GM23338 (cell line): ENCODE data around the gene SPRED2. TPM values are rescaled to one million over a fixed set of nuclear protein-coding genes. Genes with fewer than 3 reads are reported as not detected.
A peak's percentile ranks its signal among the peaks of the same experiment; 100 is the strongest.

Experiments used
- ATAC-seq: fragments of 200-7000 bp; cut with Tn5 transposase; 3 replicates; pipeline ENCODE4 v1.9.1; 2020
- DNase-seq: peaks from one replicate; pipeline ENCODE4 v3.0.0-alpha.2; 2015; ENCODE audit warnings: low spot score
- H2AFZ ChIP-seq: fragments of 200-600 bp; sonication (generic); 2 replicates; pipeline ENCODE4 v1.8.0; 2016; ENCODE audit warnings: antibody characterized with exemption, mild to moderate bottlenecking, moderate library complexity
- H3F3A ChIP-seq: fragments of 200-600 bp; sonication (generic); replicated peaks from 2 replicates; pipeline ENCODE4 v1.8.0; 2017; ENCODE audit warnings: antibody characterized with exemption, mixed run types, low read depth
- H3K27ac ChIP-seq: fragments of 200-600 bp; sonication (generic); 2 replicates; pipeline ENCODE4 v1.6.1; 2016; ENCODE audit warnings: low read depth
- H3K27me3 ChIP-seq: fragments of 200-600 bp; sonication (generic); 2 replicates; pipeline ENCODE4 v1.8.0; 2016; ENCODE audit warnings: mild to moderate bottlenecking, mixed run types, moderate library complexity; ENCODE audit not compliant: insufficient read depth
- H3K36me3 ChIP-seq: fragments of 200-600 bp; sonication (generic); 2 replicates; pipeline ENCODE4 v1.8.0; 2016; ENCODE audit warnings: mild to moderate bottlenecking; ENCODE audit not compliant: insufficient read depth
- H3K4me1 ChIP-seq: fragments of 200-600 bp; sonication (generic); 2 replicates; pipeline ENCODE4 v1.8.0; 2016; ENCODE audit warnings: mild to moderate bottlenecking, moderate library complexity; ENCODE audit not compliant: insufficient read depth
- H3K4me2 ChIP-seq: fragments of 200-600 bp; sonication (generic); 2 replicates; pipeline ENCODE4 v1.7.1; 2017; ENCODE audit warnings: mixed run types
- H3K4me3 ChIP-seq: fragments of 200-600 bp; sonication (generic); 2 replicates; pipeline ENCODE4 v1.6.1; 2016; ENCODE audit warnings: mixed run types
- H3K79me2 ChIP-seq: fragments of 200-600 bp; sonication (generic); replicated peaks from 2 replicates; pipeline ENCODE4 v1.8.0; 2017; ENCODE audit warnings: mild to moderate bottlenecking; ENCODE audit not compliant: insufficient read depth
- H3K9me2 ChIP-seq: fragments of 200-600 bp; sonication (generic); 2 replicates; pipeline ENCODE4 v1.8.0; 2017; ENCODE audit not compliant: insufficient read depth
- H4K20me1 ChIP-seq: fragments of 200-600 bp; sonication (generic); replicated peaks from 2 replicates; pipeline ENCODE4 v1.8.0; 2017; ENCODE audit warnings: mild to moderate bottlenecking; ENCODE audit not compliant: insufficient read depth
- H3K27ac Mint-ChIP-seq: 2 replicates; pipeline ENCODE4 v1.8.0; 2020; ENCODE audit warnings: inconsistent platforms, mild to moderate bottlenecking, moderate library complexity, mixed read lengths
- H3K27me3 Mint-ChIP-seq: 3 replicates; pipeline ENCODE4 v1.8.0; 2022; ENCODE audit warnings: low read depth, mild to moderate bottlenecking, moderate library complexity, mixed read lengths, inconsistent platforms; ENCODE audit not compliant: insufficient read depth, poor library complexity
- H3K36me3 Mint-ChIP-seq: 3 replicates; pipeline ENCODE4 v1.8.0; 2021; ENCODE audit warnings: low read depth, mild to moderate bottlenecking, inconsistent platforms, moderate library complexity, mixed read lengths
- H3K4me1 Mint-ChIP-seq: 3 replicates; pipeline ENCODE4 v1.8.0; 2020; ENCODE audit warnings: mild to moderate bottlenecking, inconsistent platforms, mixed read lengths
- H3K4me3 Mint-ChIP-seq: 3 replicates; pipeline ENCODE4 v1.8.0; 2021; ENCODE audit warnings: moderate library complexity, mild to moderate bottlenecking, inconsistent platforms, mixed read lengths
- H3K9me3 Mint-ChIP-seq: 3 replicates; pipeline ENCODE4 v1.8.0; 2020; ENCODE audit warnings: moderate library complexity, mild to moderate bottlenecking, inconsistent platforms, mixed read lengths
- CREB1 ChIP-seq: fragments of 250-450 bp; sonication (Bioruptor Pico); IDR thresholded peaks from 2 replicates; pipeline ENCODE4 v1.5.0; 2020; ENCODE audit warnings: low read depth, mild to moderate bottlenecking, moderate library complexity
- EZH2 ChIP-seq: fragments of 200-600 bp; sonication (generic); IDR thresholded peaks from one replicate; pipeline ENCODE4 v1.8.0; 2017; ENCODE audit warnings: antibody characterized with exemption, mild to moderate bottlenecking, low read depth; ENCODE audit not compliant: unreplicated experiment
- JUNB ChIP-seq: IDR thresholded peaks from one replicate; pipeline ENCODE4 v1.6.1; 2016; ENCODE audit warnings: antibody characterized with exemption; ENCODE audit not compliant: unreplicated experiment
- NANOG ChIP-seq: IDR thresholded peaks from 2 replicates; pipeline ENCODE4 v1.6.1; 2016; ENCODE audit warnings: antibody characterized with exemption, borderline replicate concordance
- ZNF331 ChIP-seq: fragments of 250-450 bp; sonication (Bioruptor Pico); IDR thresholded peaks from 2 replicates; pipeline ENCODE4 v1.5.0; 2020; ENCODE audit warnings: low read depth, mild to moderate bottlenecking, moderate library complexity
- polyA plus RNA-seq: library from polyadenylated mRNA; unstranded; fragments of >200 nt; fragmentation: Nextera tagmentation; extraction: Ambion mirVana; gene quantifications from 2 replicates; pipeline ENCODE4 v1.2.1, GENCODE V29; 2016
- total RNA-seq: library from RNA; depleted of rRNA; stranded (reverse); fragments of >200 nt; shearing (Covaris generic); gene quantifications from 2 replicates; pipeline ENCODE4 v1.2.3, GENCODE V29; 2014
- TF ChIP-seq, protein P1 (sequence below): fragments of 250-450 bp; sonication (Bioruptor Pico); IDR thresholded peaks from 2 replicates; pipeline ENCODE4 v1.5.0; 2020; ENCODE audit warnings: mild to moderate bottlenecking, moderate library complexity
- TF ChIP-seq, protein P2 (sequence below): IDR thresholded peaks from 2 replicates; pipeline ENCODE4 v1.6.1; 2016; ENCODE audit warnings: antibody characterized with exemption
- TF ChIP-seq, protein P3 (sequence below), 2 experiments: fragments of 200-600 bp in 1 of 2; sonication (generic) in 1 of 2; conservative IDR thresholded peaks; 2 replicates each; pipeline versions ENCODE4 v1.5.1 to v1.6.1; 2016 to 2017; ENCODE audit warnings: antibody characterized with exemption in 2 of 2, low read depth in 2 of 2, mild to moderate bottlenecking in 2 of 2, moderate library complexity in 1 of 2

The SPRED2 gene
- total and polyA plus RNA-seq, 2 experiments from 2014 or later, result 8.7 to 13.0 TPM

DNA sequence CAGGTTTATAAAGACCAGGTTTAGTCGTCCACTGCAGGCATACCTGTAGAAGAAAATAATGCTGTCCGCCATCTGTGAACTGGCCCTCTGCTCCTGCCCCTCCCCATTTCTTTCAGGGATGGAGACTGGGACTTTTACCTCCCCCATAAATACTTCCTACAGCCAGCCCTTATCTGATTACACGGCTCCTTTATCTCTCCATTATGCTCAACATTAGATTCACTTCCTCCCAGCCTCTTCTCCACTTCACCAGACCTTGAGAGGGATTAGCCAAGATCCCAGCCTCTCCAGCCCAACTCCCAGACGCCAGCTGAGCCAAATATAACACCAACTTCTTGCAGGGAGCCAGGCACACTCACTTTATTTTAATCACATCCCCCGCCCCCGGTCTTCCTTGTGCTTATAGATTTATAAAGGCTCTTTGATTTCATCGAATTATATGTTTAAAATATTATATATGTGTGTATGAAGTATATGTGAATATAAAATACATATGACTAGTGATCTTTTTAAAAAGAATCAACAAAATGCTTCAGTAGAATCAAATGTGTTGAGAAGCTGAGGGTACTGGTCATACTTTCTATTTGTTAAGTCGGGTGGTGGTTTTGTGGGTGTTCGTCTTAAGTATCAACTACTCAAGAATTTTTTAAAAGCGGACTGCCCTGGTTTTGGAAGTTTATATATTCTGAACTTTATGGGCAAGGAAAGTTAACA is 81.0 kb downstream of the SPRED2 start (continued):
- TF ChIP-seq, protein P1, sequence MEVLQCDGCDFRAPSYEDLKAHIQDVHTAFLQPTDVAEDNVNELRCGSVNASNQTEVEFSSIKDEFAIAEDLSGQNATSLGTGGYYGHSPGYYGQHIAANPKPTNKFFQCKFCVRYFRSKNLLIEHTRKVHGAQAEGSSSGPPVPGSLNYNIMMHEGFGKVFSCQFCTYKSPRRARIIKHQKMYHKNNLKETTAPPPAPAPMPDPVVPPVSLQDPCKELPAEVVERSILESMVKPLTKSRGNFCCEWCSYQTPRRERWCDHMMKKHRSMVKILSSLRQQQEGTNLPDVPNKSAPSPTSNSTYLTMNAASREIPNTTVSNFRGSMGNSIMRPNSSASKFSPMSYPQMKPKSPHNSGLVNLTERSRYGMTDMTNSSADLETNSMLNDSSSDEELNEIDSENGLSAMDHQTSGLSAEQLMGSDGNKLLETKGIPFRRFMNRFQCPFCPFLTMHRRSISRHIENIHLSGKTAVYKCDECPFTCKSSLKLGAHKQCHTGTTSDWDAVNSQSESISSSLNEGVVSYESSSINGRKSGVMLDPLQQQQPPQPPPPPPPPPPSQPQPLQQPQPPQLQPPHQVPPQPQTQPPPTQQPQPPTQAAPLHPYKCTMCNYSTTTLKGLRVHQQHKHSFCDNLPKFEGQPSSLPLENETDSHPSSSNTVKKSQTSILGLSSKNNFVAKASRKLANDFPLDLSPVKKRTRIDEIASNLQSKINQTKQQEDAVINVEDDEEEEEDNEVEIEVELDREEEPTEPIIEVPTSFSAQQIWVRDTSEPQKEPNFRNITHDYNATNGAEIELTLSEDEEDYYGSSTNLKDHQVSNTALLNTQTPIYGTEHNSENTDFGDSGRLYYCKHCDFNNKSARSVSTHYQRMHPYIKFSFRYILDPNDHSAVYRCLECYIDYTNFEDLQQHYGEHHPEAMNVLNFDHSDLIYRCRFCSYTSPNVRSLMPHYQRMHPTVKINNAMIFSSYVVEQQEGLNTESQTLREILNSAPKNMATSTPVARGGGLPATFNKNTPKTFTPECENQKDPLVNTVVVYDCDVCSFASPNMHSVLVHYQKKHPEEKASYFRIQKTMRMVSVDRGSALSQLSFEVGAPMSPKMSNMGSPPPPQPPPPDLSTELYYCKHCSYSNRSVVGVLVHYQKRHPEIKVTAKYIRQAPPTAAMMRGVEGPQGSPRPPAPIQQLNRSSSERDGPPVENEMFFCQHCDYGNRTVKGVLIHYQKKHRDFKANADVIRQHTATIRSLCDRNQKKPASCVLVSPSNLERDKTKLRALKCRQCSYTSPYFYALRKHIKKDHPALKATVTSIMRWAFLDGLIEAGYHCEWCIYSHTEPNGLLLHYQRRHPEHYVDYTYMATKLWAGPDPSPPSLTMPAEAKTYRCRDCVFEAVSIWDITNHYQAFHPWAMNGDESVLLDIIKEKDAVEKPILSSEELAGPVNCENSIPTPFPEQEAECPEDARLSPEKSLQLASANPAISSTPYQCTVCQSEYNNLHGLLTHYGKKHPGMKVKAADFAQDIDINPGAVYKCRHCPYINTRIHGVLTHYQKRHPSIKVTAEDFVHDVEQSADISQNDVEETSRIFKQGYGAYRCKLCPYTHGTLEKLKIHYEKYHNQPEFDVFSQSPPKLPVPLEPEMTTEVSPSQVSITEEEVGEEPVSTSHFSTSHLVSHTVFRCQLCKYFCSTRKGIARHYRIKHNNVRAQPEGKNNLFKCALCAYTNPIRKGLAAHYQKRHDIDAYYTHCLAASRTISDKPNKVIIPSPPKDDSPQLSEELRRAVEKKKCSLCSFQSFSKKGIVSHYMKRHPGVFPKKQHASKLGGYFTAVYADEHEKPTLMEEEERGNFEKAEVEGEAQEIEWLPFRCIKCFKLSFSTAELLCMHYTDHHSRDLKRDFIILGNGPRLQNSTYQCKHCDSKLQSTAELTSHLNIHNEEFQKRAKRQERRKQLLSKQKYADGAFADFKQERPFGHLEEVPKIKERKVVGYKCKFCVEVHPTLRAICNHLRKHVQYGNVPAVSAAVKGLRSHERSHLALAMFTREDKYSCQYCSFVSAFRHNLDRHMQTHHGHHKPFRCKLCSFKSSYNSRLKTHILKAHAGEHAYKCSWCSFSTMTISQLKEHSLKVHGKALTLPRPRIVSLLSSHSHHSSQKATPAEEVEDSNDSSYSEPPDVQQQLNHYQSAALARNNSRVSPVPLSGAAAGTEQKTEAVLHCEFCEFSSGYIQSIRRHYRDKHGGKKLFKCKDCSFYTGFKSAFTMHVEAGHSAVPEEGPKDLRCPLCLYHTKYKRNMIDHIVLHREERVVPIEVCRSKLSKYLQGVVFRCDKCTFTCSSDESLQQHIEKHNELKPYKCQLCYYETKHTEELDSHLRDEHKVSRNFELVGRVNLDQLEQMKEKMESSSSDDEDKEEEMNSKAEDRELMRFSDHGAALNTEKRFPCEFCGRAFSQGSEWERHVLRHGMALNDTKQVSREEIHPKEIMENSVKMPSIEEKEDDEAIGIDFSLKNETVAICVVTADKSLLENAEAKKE (CRISPR knock-in tag), result no peak
- TF ChIP-seq CREB1 (CRISPR knock-in tag) (no peak), ZNF331 (CRISPR knock-in tag) (no peak), JUNB (no peak)
- TF ChIP-seq, protein P2, sequence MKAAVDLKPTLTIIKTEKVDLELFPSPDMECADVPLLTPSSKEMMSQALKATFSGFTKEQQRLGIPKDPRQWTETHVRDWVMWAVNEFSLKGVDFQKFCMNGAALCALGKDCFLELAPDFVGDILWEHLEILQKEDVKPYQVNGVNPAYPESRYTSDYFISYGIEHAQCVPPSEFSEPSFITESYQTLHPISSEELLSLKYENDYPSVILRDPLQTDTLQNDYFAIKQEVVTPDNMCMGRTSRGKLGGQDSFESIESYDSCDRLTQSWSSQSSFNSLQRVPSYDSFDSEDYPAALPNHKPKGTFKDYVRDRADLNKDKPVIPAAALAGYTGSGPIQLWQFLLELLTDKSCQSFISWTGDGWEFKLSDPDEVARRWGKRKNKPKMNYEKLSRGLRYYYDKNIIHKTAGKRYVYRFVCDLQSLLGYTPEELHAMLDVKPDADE, result no peak

DNA sequence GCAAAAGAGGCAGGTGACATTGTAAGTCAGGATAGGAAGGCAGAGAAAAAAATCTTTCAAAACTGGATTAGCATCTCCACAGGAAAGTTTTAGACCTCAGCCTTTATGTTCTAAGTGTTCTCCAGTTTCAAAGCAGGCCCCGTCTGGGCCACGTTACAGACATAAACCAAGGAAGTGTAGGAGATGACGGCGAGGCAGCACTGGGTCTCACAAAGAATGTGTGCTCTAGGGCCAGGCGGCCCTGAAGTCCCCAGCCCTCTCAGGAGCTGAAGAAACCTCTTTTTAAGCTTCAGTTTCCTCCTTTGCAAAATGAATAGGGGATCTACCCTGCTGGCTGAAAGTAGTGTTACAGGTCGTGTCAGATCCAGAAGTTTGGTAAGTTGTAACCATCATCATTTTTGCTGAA is 81.7 kb downstream of the SPRED2 start:
- ATAC-seq, result peak; percentile 81
- Mint-ChIP-seq H3K36me3 (no peaks in the 10 kb centered on the region; the same call in 2 of the 3 replicates), H3K27me3 (peaks cover 9% of the 10 kb centered on the region), H3K4me3 (peak overlapping the region; percentile 8; the same call in 1 of the 3 replicates), H3K4me1 (peaks cover 34% of the 10 kb centered on the region), H3K27ac (no peak overlapping the region; the same call in 1 of the 2 replicates), H3K9me3 (no peaks in the 10 kb centered on the region)
- H3F3A ChIP-seq, result no peaks in the 10 kb centered on the region
- no peaks in the 10 kb centered on the region for H3K9me2 ChIP-seq
- H3K4me2 ChIP-seq, result peak overlapping the region; percentile 70; the same call in 1 of the 2 replicates
- H2AFZ ChIP-seq, result no peak overlapping the region
- H3K4me1 ChIP-seq, result peaks cover 27% of the 10 kb centered on the region
- H3K79me2 ChIP-seq, result 0 out of 2 replicates have a peak, but pooled peaks cover 5% of the 10 kb centered on the region
- H3K4me3 ChIP-seq, result no peak overlapping the region; the same call in 1 of the 2 replicates
- no peaks in the 10 kb centered on the region for H3K27me3 ChIP-seq
- peak overlapping the region; percentile 34; the same call in 1 of the 2 replicates for H3K27ac ChIP-seq
- peak; percentile 76 for DNase-seq
- H4K20me1 ChIP-seq, result peaks cover 20% of the 10 kb centered on the region
- H3K36me3 ChIP-seq, result no peaks in the 10 kb centered on the region
- TF ChIP-seq, protein P3, sequence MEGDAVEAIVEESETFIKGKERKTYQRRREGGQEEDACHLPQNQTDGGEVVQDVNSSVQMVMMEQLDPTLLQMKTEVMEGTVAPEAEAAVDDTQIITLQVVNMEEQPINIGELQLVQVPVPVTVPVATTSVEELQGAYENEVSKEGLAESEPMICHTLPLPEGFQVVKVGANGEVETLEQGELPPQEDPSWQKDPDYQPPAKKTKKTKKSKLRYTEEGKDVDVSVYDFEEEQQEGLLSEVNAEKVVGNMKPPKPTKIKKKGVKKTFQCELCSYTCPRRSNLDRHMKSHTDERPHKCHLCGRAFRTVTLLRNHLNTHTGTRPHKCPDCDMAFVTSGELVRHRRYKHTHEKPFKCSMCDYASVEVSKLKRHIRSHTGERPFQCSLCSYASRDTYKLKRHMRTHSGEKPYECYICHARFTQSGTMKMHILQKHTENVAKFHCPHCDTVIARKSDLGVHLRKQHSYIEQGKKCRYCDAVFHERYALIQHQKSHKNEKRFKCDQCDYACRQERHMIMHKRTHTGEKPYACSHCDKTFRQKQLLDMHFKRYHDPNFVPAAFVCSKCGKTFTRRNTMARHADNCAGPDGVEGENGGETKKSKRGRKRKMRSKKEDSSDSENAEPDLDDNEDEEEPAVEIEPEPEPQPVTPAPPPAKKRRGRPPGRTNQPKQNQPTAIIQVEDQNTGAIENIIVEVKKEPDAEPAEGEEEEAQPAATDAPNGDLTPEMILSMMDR (conservative IDR thresholded peaks at IDR 0.05; ENCODE audit: low read depth in 2 of 2), result peak; percentile 13 to 51; a peak in 1 of 4 replicates
- no peak for TF ChIP-seq EZH2
- TF ChIP-seq, protein P2, result no peak
- no peak for TF ChIP-seq CREB1 (CRISPR knock-in tag)
- TF ChIP-seq ZNF331 (CRISPR knock-in tag), result no peak
- TF ChIP-seq NANOG, result no peak
